ENCODE measurements around the gene DCAF15.

The DCAF15 gene

GRCh38 chr19:13984875-13985741 lies 32.8 kb downstream of the DCAF15 start:
- H3K9ac ChIP-seq (ENCODE audit: low read length): no peak overlapping the region
- peaks cover 49% of the 10 kb centered on the region for H3K4me1 ChIP-seq (ENCODE audit: control insufficient read depth, insufficient read depth, low read length)
- no peaks in the 10 kb centered on the region for H3K27me3 ChIP-seq (ENCODE audit: control insufficient read depth, insufficient read depth, low read length)
- peaks cover 4% of the 10 kb centered on the region; the same call in 1 of the 2 replicates for H3K36me3 ChIP-seq (ENCODE audit: control insufficient read depth, insufficient read depth, low read length)
- no peaks in the 10 kb centered on the region for H3K9me3 ChIP-seq (ENCODE audit: control insufficient read depth, insufficient read depth, low read depth, low read length)
- H3K4me3 ChIP-seq (ENCODE audit: low read depth, low read length): no peak overlapping the region
- peak overlapping the region; percentile 89 for H3K27ac ChIP-seq (ENCODE audit: low read depth, low read length)

- Histone ChIP-seq H3K4me1 (ENCODE audit: control insufficient read depth, insufficient read depth, low read length) (peaks cover 49% of the 10 kb centered on the region), H3K9ac (ENCODE audit: low read length) (peak overlapping the region; percentile 74), H3K9me3 (ENCODE audit: control insufficient read depth, insufficient read depth, low read depth, low read length) (no peaks in the 10 kb centered on the region), H3K27ac (ENCODE audit: low read depth, low read length) (peak overlapping the region; percentile 89), H3K27me3 (ENCODE audit: control insufficient read depth, insufficient read depth, low read length) (no peaks in the 10 kb centered on the region), H3K4me3 (ENCODE audit: low read depth, low read length) (peak overlapping the region; percentile 32), H3K36me3 (ENCODE audit: control insufficient read depth, insufficient read depth, low read length) (peaks cover 5% of the 10 kb centered on the region; the same call in 1 of the 2 replicates)
Observed at GRCh38 chr19:13985771-13986347, 33.5 kb downstream of the DCAF15 start.

- peaks cover 9% of the 10 kb centered on the region; the same call in 1 of the 2 replicates for H3K36me3 ChIP-seq (ENCODE audit: control insufficient read depth, insufficient read depth, low read length)
- no peaks in the 10 kb centered on the region for H3K27me3 ChIP-seq (ENCODE audit: control insufficient read depth, insufficient read depth, low read length)
- H3K4me3 ChIP-seq (ENCODE audit: low read depth, low read length): peak overlapping the region; percentile 32
- peaks cover 49% of the 10 kb centered on the region for H3K4me1 ChIP-seq (ENCODE audit: control insufficient read depth, insufficient read depth, low read length)
- H3K27ac ChIP-seq (ENCODE audit: low read depth, low read length): peak overlapping the region; percentile 89
- H3K9ac ChIP-seq (ENCODE audit: low read length): peak overlapping the region; percentile 74
- H3K9me3 ChIP-seq (ENCODE audit: control insufficient read depth, insufficient read depth, low read depth, low read length): no peaks in the 10 kb centered on the region
Observed at GRCh38 chr19:13986348-13986904, 34.1 kb downstream of the DCAF15 start.

- Histone ChIP-seq H3K27me3 (ENCODE audit: control insufficient read depth, insufficient read depth, low read length) (no peaks in the 10 kb centered on the region), H3K4me1 (ENCODE audit: control insufficient read depth, insufficient read depth, low read length) (peaks cover 49% of the 10 kb centered on the region), H3K4me3 (ENCODE audit: low read depth, low read length) (no peak overlapping the region), H3K9me3 (ENCODE audit: control insufficient read depth, insufficient read depth, low read depth, low read length) (no peaks in the 10 kb centered on the region), H3K36me3 (ENCODE audit: control insufficient read depth, insufficient read depth, low read length) (peaks cover 12% of the 10 kb centered on the region; the same call in 1 of the 2 replicates), H3K9ac (ENCODE audit: low read length) (peak overlapping the region; percentile 21), H3K27ac (ENCODE audit: low read depth, low read length) (peak overlapping the region; percentile 89)
Observed at GRCh38 chr19:13987101-13987890, 35.0 kb downstream of the DCAF15 start.

GRCh38 chr19:13989487-13989886 lies 37.2 kb downstream of the DCAF15 start:
- H3K9ac ChIP-seq (ENCODE audit: low read length): no peak overlapping the region
- peaks cover 12% of the 10 kb centered on the region; the same call in 1 of the 2 replicates for H3K36me3 ChIP-seq (ENCODE audit: control insufficient read depth, insufficient read depth, low read length)
- H3K9me3 ChIP-seq (ENCODE audit: control insufficient read depth, insufficient read depth, low read depth, low read length): no peaks in the 10 kb centered on the region
- H3K27ac ChIP-seq (ENCODE audit: low read depth, low read length): no peak overlapping the region
- peaks cover 39% of the 10 kb centered on the region for H3K4me1 ChIP-seq (ENCODE audit: control insufficient read depth, insufficient read depth, low read length)
- no peaks in the 10 kb centered on the region for H3K27me3 ChIP-seq (ENCODE audit: control insufficient read depth, insufficient read depth, low read length)
- no peak overlapping the region for H3K4me3 ChIP-seq (ENCODE audit: low read depth, low read length)

- no peaks in the 10 kb centered on the region for H3K9me3 ChIP-seq (ENCODE audit: control insufficient read depth, insufficient read depth, low read depth, low read length)
- no peak overlapping the region for H3K4me3 ChIP-seq (ENCODE audit: low read depth, low read length)
- H3K9ac ChIP-seq (ENCODE audit: low read length): no peak overlapping the region
- H3K4me1 ChIP-seq (ENCODE audit: control insufficient read depth, insufficient read depth, low read length): peaks cover 37% of the 10 kb centered on the region
- no peak overlapping the region for H3K27ac ChIP-seq (ENCODE audit: low read depth, low read length)
- peaks cover 12% of the 10 kb centered on the region; the same call in 1 of the 2 replicates for H3K36me3 ChIP-seq (ENCODE audit: control insufficient read depth, insufficient read depth, low read length)
- no peaks in the 10 kb centered on the region for H3K27me3 ChIP-seq (ENCODE audit: control insufficient read depth, insufficient read depth, low read length)
Observed at GRCh38 chr19:13990085-13990484, 37.8 kb downstream of the DCAF15 start.

GRCh38 chr19:13992025-13992424 lies 39.7 kb downstream of the DCAF15 start:
- Histone ChIP-seq H3K9me3 (ENCODE audit: control insufficient read depth, insufficient read depth, low read depth, low read length) (no peaks in the 10 kb centered on the region), H3K4me1 (ENCODE audit: control insufficient read depth, insufficient read depth, low read length) (peaks cover 19% of the 10 kb centered on the region), H3K27ac (ENCODE audit: low read depth, low read length) (no peak overlapping the region), H3K9ac (ENCODE audit: low read length) (no peak overlapping the region), H3K4me3 (ENCODE audit: low read depth, low read length) (no peak overlapping the region), H3K27me3 (ENCODE audit: control insufficient read depth, insufficient read depth, low read length) (no peaks in the 10 kb centered on the region), H3K36me3 (ENCODE audit: control insufficient read depth, insufficient read depth, low read length) (peaks cover 12% of the 10 kb centered on the region; the same call in 1 of the 2 replicates)

GRCh38 chr19:13993590-13994300 lies 41.4 kb downstream of the DCAF15 start:
- H3K9me3 ChIP-seq (ENCODE audit: control insufficient read depth, insufficient read depth, low read depth, low read length): peaks cover 5% of the 10 kb centered on the region
- H3K36me3 ChIP-seq (ENCODE audit: control insufficient read depth, insufficient read depth, low read length): peaks cover 12% of the 10 kb centered on the region; the same call in 1 of the 2 replicates
- H3K27me3 ChIP-seq (ENCODE audit: control insufficient read depth, insufficient read depth, low read length): no peaks in the 10 kb centered on the region
- H3K9ac ChIP-seq (ENCODE audit: low read length): no peak overlapping the region
- H3K27ac ChIP-seq (ENCODE audit: low read depth, low read length): no peak overlapping the region
- peaks cover 12% of the 10 kb centered on the region; the same call in 1 of the 2 replicates for H3K4me1 ChIP-seq (ENCODE audit: control insufficient read depth, insufficient read depth, low read length)
- no peak overlapping the region for H3K4me3 ChIP-seq (ENCODE audit: low read depth, low read length)

- H3K36me3 ChIP-seq (ENCODE audit: control insufficient read depth, insufficient read depth, low read length): peaks cover 12% of the 10 kb centered on the region
- no peaks in the 10 kb centered on the region for H3K27me3 ChIP-seq (ENCODE audit: control insufficient read depth, insufficient read depth, low read length)
- peaks cover 12% of the 10 kb centered on the region for H3K9me3 ChIP-seq (ENCODE audit: control insufficient read depth, insufficient read depth, low read depth, low read length)
- no peaks in the 10 kb centered on the region for H3K4me1 ChIP-seq (ENCODE audit: control insufficient read depth, insufficient read depth, low read length)
- no peak overlapping the region for H3K27ac ChIP-seq (ENCODE audit: low read depth, low read length)
- no peak overlapping the region for H3K4me3 ChIP-seq (ENCODE audit: low read depth, low read length)
- H3K9ac ChIP-seq (ENCODE audit: low read length): no peak overlapping the region
Observed at GRCh38 chr19:13995017-13995728, 42.9 kb downstream of the DCAF15 start.
